Measurements from ENCODE around the gene CSTF1. TPM values are rescaled to one million over a fixed set of nuclear protein-coding genes. Genes with fewer than 3 reads are reported as not detected.

CSTF1 gene
- total RNA-seq, 6 experiments from 2014 or later = 32.1 to 40.5 (median 34.6) TPM

- Mint-ChIP-seq H3K27me3 (ENCODE audit: insufficient read depth) (no peaks in the 10 kb centered on the region), H3K27ac (peak overlapping the region; percentile 93), H3K36me3 (ENCODE audit: low read depth) (peaks cover 16% of the 10 kb centered on the region), H3K4me1 (ENCODE audit: low read depth) (peaks cover 80% of the 10 kb centered on the region), H3K4me3 (no peak overlapping the region), H3K9me3 (no peaks in the 10 kb centered on the region)
- DNase-seq = no peak
- TF ChIP-seq, protein P1, sequence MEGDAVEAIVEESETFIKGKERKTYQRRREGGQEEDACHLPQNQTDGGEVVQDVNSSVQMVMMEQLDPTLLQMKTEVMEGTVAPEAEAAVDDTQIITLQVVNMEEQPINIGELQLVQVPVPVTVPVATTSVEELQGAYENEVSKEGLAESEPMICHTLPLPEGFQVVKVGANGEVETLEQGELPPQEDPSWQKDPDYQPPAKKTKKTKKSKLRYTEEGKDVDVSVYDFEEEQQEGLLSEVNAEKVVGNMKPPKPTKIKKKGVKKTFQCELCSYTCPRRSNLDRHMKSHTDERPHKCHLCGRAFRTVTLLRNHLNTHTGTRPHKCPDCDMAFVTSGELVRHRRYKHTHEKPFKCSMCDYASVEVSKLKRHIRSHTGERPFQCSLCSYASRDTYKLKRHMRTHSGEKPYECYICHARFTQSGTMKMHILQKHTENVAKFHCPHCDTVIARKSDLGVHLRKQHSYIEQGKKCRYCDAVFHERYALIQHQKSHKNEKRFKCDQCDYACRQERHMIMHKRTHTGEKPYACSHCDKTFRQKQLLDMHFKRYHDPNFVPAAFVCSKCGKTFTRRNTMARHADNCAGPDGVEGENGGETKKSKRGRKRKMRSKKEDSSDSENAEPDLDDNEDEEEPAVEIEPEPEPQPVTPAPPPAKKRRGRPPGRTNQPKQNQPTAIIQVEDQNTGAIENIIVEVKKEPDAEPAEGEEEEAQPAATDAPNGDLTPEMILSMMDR (IDR thresholded peaks at IDR 0.05) = no peak
Observed at GRCh38 chr20:56420028-56420427, 27.6 kb downstream of the CSTF1 start.

DNA sequence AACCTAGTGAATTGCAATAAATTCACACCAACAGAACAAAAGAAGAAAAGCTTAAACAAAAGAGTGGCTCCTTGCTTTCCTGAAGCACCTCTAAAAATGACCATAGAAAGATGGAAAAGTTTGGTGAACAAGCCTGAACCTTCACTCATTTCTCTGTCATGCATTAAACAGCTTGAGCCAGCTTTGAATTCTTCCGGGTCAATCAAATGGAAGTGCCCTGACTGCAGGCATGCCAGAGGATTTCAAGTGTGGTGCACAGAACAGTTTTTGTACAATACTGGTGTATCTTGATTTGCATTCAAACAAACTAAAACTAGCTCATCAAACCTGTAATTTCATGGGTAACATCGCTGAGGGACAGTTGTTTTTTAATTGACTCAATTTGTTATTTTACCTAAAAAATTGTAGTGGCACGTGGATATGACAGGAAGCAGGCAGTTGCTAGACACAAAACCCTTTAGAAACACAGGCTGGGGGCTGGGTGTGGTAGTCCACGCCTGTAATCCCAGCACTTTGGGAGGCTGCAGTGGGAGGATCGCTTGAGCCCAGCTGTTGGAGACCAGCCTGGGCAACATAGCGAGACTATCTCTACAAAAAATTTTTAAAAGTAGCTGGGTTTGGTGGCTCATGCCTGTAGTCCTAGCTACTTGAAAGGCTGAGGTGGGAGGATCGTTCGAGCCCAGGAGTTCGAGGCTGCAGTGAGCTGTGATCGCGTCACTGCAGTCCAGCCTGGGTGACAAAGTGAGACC is 28.7 kb downstream of the CSTF1 start:
- Mint-ChIP-seq H3K4me1 (ENCODE audit: low read depth) (peaks cover 74% of the 10 kb centered on the region), H3K36me3 (ENCODE audit: low read depth) (peaks cover 16% of the 10 kb centered on the region), H3K4me3 (no peak overlapping the region), H3K9me3 (no peaks in the 10 kb centered on the region), H3K27ac (peak overlapping the region; percentile 93), H3K27me3 (ENCODE audit: insufficient read depth) (no peaks in the 10 kb centered on the region)
- TF ChIP-seq, protein P1 (IDR thresholded peaks at IDR 0.05) = no peak
- no peak for DNase-seq

DNA sequence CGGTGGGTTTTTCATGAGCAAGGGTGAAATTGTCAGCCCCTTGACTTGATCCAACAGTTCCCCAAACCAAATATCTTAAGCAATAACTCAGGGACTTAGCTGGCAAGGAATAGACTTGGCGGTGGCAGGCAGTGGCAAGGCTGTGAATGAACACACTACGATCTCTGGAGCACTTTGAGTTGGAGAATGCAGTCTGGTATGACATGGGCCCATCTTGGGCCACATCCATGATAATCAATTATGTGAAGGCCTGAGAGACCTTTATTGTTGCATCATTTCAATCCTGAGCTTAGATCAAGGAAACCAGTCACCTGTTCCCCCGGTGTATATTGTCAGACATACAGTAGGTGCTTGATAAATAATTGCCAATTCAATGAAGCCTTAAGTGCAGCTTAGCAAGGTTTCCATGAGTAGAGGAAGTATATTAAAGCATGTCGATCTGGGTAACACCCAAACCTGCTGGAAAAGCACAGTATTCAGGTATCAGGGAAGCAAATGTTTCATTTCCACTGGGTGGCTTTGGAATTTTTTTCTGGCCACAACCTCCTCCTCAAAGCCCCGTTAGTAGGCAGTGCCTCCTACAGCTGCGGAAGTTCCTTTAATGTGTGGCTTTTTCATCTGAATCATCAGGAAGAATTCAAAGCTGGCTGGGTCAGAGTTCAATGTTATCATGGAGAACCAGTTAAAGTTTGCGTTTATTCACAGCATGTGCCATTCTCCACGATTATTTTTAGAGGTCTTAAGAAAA is 29.8 kb downstream of the CSTF1 start:
- peak overlapping the region; percentile 93 for H3K27ac Mint-ChIP-seq
- DNase-seq = peak; percentile 79
- H3K36me3 Mint-ChIP-seq (ENCODE audit: low read depth) = peaks cover 16% of the 10 kb centered on the region
- peak overlapping the region; percentile 37 for H3K4me3 Mint-ChIP-seq
- peaks cover 68% of the 10 kb centered on the region for H3K4me1 Mint-ChIP-seq (ENCODE audit: low read depth)
- H3K27me3 Mint-ChIP-seq (ENCODE audit: insufficient read depth) = no peaks in the 10 kb centered on the region
- TF ChIP-seq, protein P1 (IDR thresholded peaks at IDR 0.05) = peak; percentile 40; the same call in 1 of the 2 replicates
- H3K9me3 Mint-ChIP-seq = no peaks in the 10 kb centered on the region

GRCh38 chr20:56422824-56423189 is 30.4 kb downstream of the CSTF1 start:
- H3K27ac Mint-ChIP-seq = peak overlapping the region; percentile 93
- TF ChIP-seq, protein P1 (IDR thresholded peaks at IDR 0.05) = no peak
- H3K9me3 Mint-ChIP-seq = no peaks in the 10 kb centered on the region
- peak overlapping the region; percentile 37 for H3K4me3 Mint-ChIP-seq
- H3K4me1 Mint-ChIP-seq (ENCODE audit: low read depth) = peaks cover 68% of the 10 kb centered on the region
- peaks cover 10% of the 10 kb centered on the region for H3K36me3 Mint-ChIP-seq (ENCODE audit: low read depth)
- DNase-seq = no peak
- no peaks in the 10 kb centered on the region for H3K27me3 Mint-ChIP-seq (ENCODE audit: insufficient read depth)

DNA sequence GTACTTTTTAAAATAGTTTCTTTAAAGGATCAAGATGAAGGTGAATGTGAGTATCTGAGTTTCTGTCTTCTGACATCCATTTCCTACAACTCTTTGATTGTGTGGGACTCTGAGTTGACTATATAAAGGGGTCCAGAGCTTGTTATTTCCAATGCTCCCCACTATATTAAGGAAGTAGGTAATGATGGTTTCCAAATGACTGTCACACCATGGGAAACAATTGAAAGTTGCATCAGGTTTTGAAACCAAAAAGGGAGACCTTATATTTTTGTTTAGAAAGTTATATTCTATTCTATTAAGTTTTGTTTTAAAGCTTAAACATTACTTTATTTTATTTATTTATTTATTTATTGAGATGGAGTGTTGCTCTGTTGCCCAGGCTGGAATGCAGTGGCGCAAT is 30.8 kb downstream of the CSTF1 start:
- peaks cover 6% of the 10 kb centered on the region for H3K36me3 Mint-ChIP-seq (ENCODE audit: low read depth)
- H3K4me1 Mint-ChIP-seq (ENCODE audit: low read depth) = peaks cover 68% of the 10 kb centered on the region
- no peak for DNase-seq
- no peaks in the 10 kb centered on the region for H3K9me3 Mint-ChIP-seq
- TF ChIP-seq, protein P1 (IDR thresholded peaks at IDR 0.05) = no peak
- 0 out of 2 replicates have a peak overlapping the region, but pooled peaks have one; percentile 37 for H3K4me3 Mint-ChIP-seq
- no peaks in the 10 kb centered on the region for H3K27me3 Mint-ChIP-seq (ENCODE audit: insufficient read depth)
- H3K27ac Mint-ChIP-seq = peak overlapping the region; percentile 93

Data from HFFc6 (cell line).